Measurements from ENCODE around the gene TPSAB1.
"Not testable (repeated sequence)": the region's sequence is repeated elsewhere in the genome, so short reads cannot be mapped to it uniquely, and the experiment has no call there.

TPSAB1 gene

GRCh38 chr16:1263591-1264344 lies 23.3 kb downstream of the TPSAB1 start:
- H2AFZ ChIP-seq (ENCODE audit: low read length), result no peak overlapping the region
- H3K27me3 ChIP-seq (ENCODE audit: insufficient read depth, low read length, poor library complexity, severe bottlenecking), result no peaks in the 10 kb centered on the region
- H3K9me3 ChIP-seq (ENCODE audit: insufficient read depth, low read depth, low read length), result no peaks in the 10 kb centered on the region
- no peak overlapping the region for H3K4me3 ChIP-seq (ENCODE audit: low read length, poor library complexity, severe bottlenecking)
- no peak overlapping the region for H3K4me2 ChIP-seq (ENCODE audit: low read depth, low read length, poor library complexity, severe bottlenecking)
- no peaks in the 10 kb centered on the region for H3K9me2 ChIP-seq (replicated peaks; ENCODE audit: low read depth, low read length)
- no peaks in the 10 kb centered on the region for H3K36me3 ChIP-seq (ENCODE audit: insufficient read depth, low read length)
- H3K79me2 ChIP-seq (ENCODE audit: insufficient read depth, low read length), result no peaks in the 10 kb centered on the region
- no peaks in the 10 kb centered on the region for H3F3A ChIP-seq (ENCODE audit: low read depth)
- H3K9ac ChIP-seq (ENCODE audit: low read depth, low read length, poor library complexity, severe bottlenecking), result no peak overlapping the region
- no peak for TF ChIP-seq CTCF (conservative IDR thresholded peaks at IDR 0.05; ENCODE audit: low read length)
- TF ChIP-seq EZH2phosphoT487 (IDR thresholded peaks at IDR 0.05; ENCODE audit: borderline replicate concordance), result no peak
- H4K20me1 ChIP-seq (ENCODE audit: insufficient read depth, low read length, poor library complexity, severe bottlenecking), result no peaks in the 10 kb centered on the region
- H3K4me1 ChIP-seq (ENCODE audit: insufficient read depth, low read length, poor library complexity, severe bottlenecking), result no peaks in the 10 kb centered on the region

GRCh38 chr16:1264345-1265089 lies 24.0 kb downstream of the TPSAB1 start:
- Histone ChIP-seq H3K4me1 (ENCODE audit: insufficient read depth, low read length, poor library complexity, severe bottlenecking) (no peaks in the 10 kb centered on the region), H3F3A (ENCODE audit: low read depth) (no peaks in the 10 kb centered on the region), H2AFZ (ENCODE audit: low read length) (no peak overlapping the region), H3K79me2 (ENCODE audit: insufficient read depth, low read length) (no peaks in the 10 kb centered on the region), H3K9me2 (replicated peaks; ENCODE audit: low read depth, low read length) (no peaks in the 10 kb centered on the region), H3K9ac (ENCODE audit: low read depth, low read length, poor library complexity, severe bottlenecking) (no peak overlapping the region), H3K4me3 (ENCODE audit: low read length, poor library complexity, severe bottlenecking) (no peak overlapping the region), H3K27me3 (ENCODE audit: insufficient read depth, low read length, poor library complexity, severe bottlenecking) (no peaks in the 10 kb centered on the region), H3K9me3 (ENCODE audit: insufficient read depth, low read depth, low read length) (no peaks in the 10 kb centered on the region), H3K36me3 (ENCODE audit: insufficient read depth, low read length) (no peaks in the 10 kb centered on the region), H4K20me1 (ENCODE audit: insufficient read depth, low read length, poor library complexity, severe bottlenecking) (no peaks in the 10 kb centered on the region), H3K4me2 (ENCODE audit: low read depth, low read length, poor library complexity, severe bottlenecking) (no peak overlapping the region)
- TF ChIP-seq EZH2phosphoT487 (IDR thresholded peaks at IDR 0.05; ENCODE audit: borderline replicate concordance), result no peak

- Histone ChIP-seq H3K27me3 (ENCODE audit: insufficient read depth, low read length, poor library complexity, severe bottlenecking) (no peaks in the 10 kb centered on the region), H3K79me2 (ENCODE audit: insufficient read depth, low read length) (no peaks in the 10 kb centered on the region), H4K20me1 (ENCODE audit: insufficient read depth, low read length, poor library complexity, severe bottlenecking) (no peaks in the 10 kb centered on the region), H3K36me3 (ENCODE audit: insufficient read depth, low read length) (no peaks in the 10 kb centered on the region), H3K9me3 (ENCODE audit: insufficient read depth, low read depth, low read length) (no peaks in the 10 kb centered on the region), H3F3A (ENCODE audit: low read depth) (no peaks in the 10 kb centered on the region), H3K4me2 (ENCODE audit: low read depth, low read length, poor library complexity, severe bottlenecking) (no peak overlapping the region), H3K9ac (ENCODE audit: low read depth, low read length, poor library complexity, severe bottlenecking) (no peak overlapping the region), H3K4me1 (ENCODE audit: insufficient read depth, low read length, poor library complexity, severe bottlenecking) (no peaks in the 10 kb centered on the region), H3K4me3 (ENCODE audit: low read length, poor library complexity, severe bottlenecking) (no peak overlapping the region), H2AFZ (ENCODE audit: low read length) (no peak overlapping the region), H3K9me2 (replicated peaks; ENCODE audit: low read depth, low read length) (no peaks in the 10 kb centered on the region)
- no peak for TF ChIP-seq EZH2phosphoT487 (IDR thresholded peaks at IDR 0.05; ENCODE audit: borderline replicate concordance)
Observed at GRCh38 chr16:1265090-1265630, 24.7 kb downstream of the TPSAB1 start.

GRCh38 chr16:1265826-1266225 lies 25.3 kb downstream of the TPSAB1 start:
- Histone ChIP-seq H3K9me2 (replicated peaks; ENCODE audit: low read depth, low read length) (no peaks in the 10 kb centered on the region), H3K4me3 (ENCODE audit: low read length, poor library complexity, severe bottlenecking) (no peak overlapping the region), H4K20me1 (ENCODE audit: insufficient read depth, low read length, poor library complexity, severe bottlenecking) (no peaks in the 10 kb centered on the region), H3K27me3 (ENCODE audit: insufficient read depth, low read length, poor library complexity, severe bottlenecking) (no peaks in the 10 kb centered on the region), H3K9ac (ENCODE audit: low read depth, low read length, poor library complexity, severe bottlenecking) (no peak overlapping the region), H3K36me3 (ENCODE audit: insufficient read depth, low read length) (no peaks in the 10 kb centered on the region), H2AFZ (ENCODE audit: low read length) (no peak overlapping the region), H3K79me2 (ENCODE audit: insufficient read depth, low read length) (no peaks in the 10 kb centered on the region), H3K9me3 (ENCODE audit: insufficient read depth, low read depth, low read length) (no peaks in the 10 kb centered on the region), H3K4me1 (ENCODE audit: insufficient read depth, low read length, poor library complexity, severe bottlenecking) (no peaks in the 10 kb centered on the region), H3K4me2 (ENCODE audit: low read depth, low read length, poor library complexity, severe bottlenecking) (no peak overlapping the region), H3F3A (ENCODE audit: low read depth) (no peaks in the 10 kb centered on the region)
- no peak for TF ChIP-seq CTCF (conservative IDR thresholded peaks at IDR 0.05; ENCODE audit: low read length)
- no peak for TF ChIP-seq EZH2phosphoT487 (IDR thresholded peaks at IDR 0.05; ENCODE audit: borderline replicate concordance)

- not testable (repeated sequence) for H3K9me2 ChIP-seq (replicated peaks; ENCODE audit: low read depth, low read length); H3K27me3 ChIP-seq (ENCODE audit: insufficient read depth, low read length, poor library complexity, severe bottlenecking); H3K9ac ChIP-seq (ENCODE audit: low read depth, low read length, poor library complexity, severe bottlenecking); H3K4me3 ChIP-seq (ENCODE audit: low read length, poor library complexity, severe bottlenecking); H3F3A ChIP-seq (ENCODE audit: low read depth); H3K36me3 ChIP-seq (ENCODE audit: insufficient read depth, low read length); H3K9me3 ChIP-seq (ENCODE audit: insufficient read depth, low read depth, low read length); H3K4me1 ChIP-seq (ENCODE audit: insufficient read depth, low read length, poor library complexity, severe bottlenecking); H3K79me2 ChIP-seq (ENCODE audit: insufficient read depth, low read length); H2AFZ ChIP-seq (ENCODE audit: low read length); H3K4me2 ChIP-seq (ENCODE audit: low read depth, low read length, poor library complexity, severe bottlenecking); H4K20me1 ChIP-seq (ENCODE audit: insufficient read depth, low read length, poor library complexity, severe bottlenecking)
Observed at GRCh38 chr16:1269418-1269817, 28.9 kb downstream of the TPSAB1 start.
